ENCODE measurements around the gene GFER. TPM values are rescaled to one million over a fixed set of nuclear protein-coding genes. Genes with fewer than 3 reads are reported as not detected.

GFER gene
- total RNA-seq, 1 experiment from 2014 or later = 31.8 TPM

DNA sequence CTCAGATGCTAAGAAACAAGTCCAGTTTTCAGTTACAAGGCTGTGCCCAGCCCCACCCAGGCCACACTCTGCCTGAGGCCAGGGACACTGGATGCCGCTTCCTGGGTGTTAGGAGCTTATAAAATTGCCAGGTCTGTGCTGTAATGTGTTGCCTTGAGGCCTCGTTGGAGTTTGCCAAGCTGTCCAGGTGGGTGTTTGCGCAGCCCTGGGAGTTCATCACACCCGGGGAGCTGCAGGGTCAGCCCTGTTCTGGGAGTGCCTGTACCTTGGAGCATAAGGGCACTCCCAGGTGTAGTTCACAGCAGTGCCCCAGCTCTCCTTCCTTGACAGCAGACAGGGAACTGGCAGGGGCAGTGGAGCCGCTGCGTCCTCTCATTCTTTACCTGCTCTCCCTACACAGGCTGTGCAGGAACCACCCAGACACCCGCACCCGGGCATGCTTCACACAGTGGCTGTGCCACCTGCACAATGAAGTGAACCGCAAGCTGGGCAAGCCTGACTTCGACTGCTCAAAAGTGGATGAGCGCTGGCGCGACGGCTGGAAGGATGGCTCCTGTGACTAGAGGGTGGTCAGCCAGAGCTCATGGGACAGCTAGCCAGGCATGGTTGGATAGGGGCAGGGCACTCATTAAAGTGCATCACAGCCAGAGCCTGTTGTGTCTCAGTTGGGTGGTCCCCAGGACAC is 1.6 kb downstream of the GFER start:
- Histone ChIP-seq H3K27ac (no peak overlapping the region), H3K9me3 (replicated peaks) (no peaks in the 10 kb centered on the region), H3K4me1 (replicated peaks) (peaks cover 28% of the 10 kb centered on the region), H3K27me3 (replicated peaks) (peaks cover 26% of the 10 kb centered on the region), H3K36me3 (peaks cover 32% of the 10 kb centered on the region), H3K4me3 (peak overlapping the region; percentile 94; the same call in 1 of the 2 replicates)
- no peak for DNase-seq (ENCODE audit: low read depth in 1 of 2, low spot score in 2 of 2)

- peaks cover 3% of the 10 kb centered on the region for H3K9me3 ChIP-seq (replicated peaks)
- H3K4me1 ChIP-seq (replicated peaks) = peaks cover 35% of the 10 kb centered on the region
- no peak overlapping the region for H3K4me3 ChIP-seq
- peaks cover 17% of the 10 kb centered on the region for H3K27me3 ChIP-seq (replicated peaks)
- no peak overlapping the region for H3K27ac ChIP-seq
- DNase-seq (ENCODE audit: low read depth in 1 of 2, low spot score in 2 of 2) = no peak
- peaks cover 32% of the 10 kb centered on the region for H3K36me3 ChIP-seq
These were observed 3.2 kb downstream of the GFER start for GRCh38 chr16:1987198-1987597.

GRCh38 chr16:1989209-1990100 is 5.5 kb downstream of the GFER start, which contains the start of gene SYNGR3:
TSS of gene SYNGR3 (plus strand) at chr16:1989970. CDS start at chr16:1990103, 133 bp downstream.
- no peak within 1 kb of the TSS for H3K27ac ChIP-seq

DNA sequence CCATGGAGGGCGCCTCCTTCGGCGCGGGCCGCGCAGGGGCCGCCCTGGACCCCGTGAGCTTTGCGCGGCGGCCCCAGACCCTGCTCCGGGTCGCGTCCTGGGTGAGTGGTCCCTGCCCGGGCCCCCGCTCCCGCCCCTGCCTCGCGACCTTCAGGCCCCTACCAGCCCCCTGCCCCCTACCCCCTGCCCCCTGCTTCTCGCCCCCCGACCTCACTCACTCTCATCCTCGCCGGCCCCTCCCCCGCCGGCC is 6.0 kb downstream of the GFER start:
- H3K4me1 ChIP-seq (replicated peaks) = peaks cover 24% of the 10 kb centered on the region

More at GRCh38 chr16:1989209-1990100, 5.5 kb downstream of the GFER start, which contains the start of gene SYNGR3:
- H3K9me3 ChIP-seq (replicated peaks) = peaks cover 7% of the 10 kb centered on the region
- H3K4me3 ChIP-seq = peak within 1 kb of the TSS; percentile 23
- peaks cover 29% of the 10 kb centered on the region for H3K4me1 ChIP-seq (replicated peaks)
- H3K27me3 ChIP-seq (replicated peaks) = peaks cover 12% of the 10 kb centered on the region
- no peak for DNase-seq (ENCODE audit: low read depth in 1 of 2, low spot score in 2 of 2)
- H3K36me3 ChIP-seq = peaks cover 29% of the 10 kb centered on the region

GRCh38 chr16:1990351-1991134 is 6.5 kb downstream of the GFER start:
- Histone ChIP-seq H3K4me3 (no peak overlapping the region), H3K27me3 (replicated peaks) (peaks cover 12% of the 10 kb centered on the region), H3K9me3 (replicated peaks) (peaks cover 7% of the 10 kb centered on the region), H3K4me1 (replicated peaks) (peaks cover 19% of the 10 kb centered on the region), H3K36me3 (peaks cover 24% of the 10 kb centered on the region), H3K27ac (no peak overlapping the region)
- DNase-seq (ENCODE audit: low read depth in 1 of 2, low spot score in 2 of 2) = no peak

More for the DNA sequence above, 6.0 kb downstream of the GFER start:
- Histone ChIP-seq H3K27ac (no peak overlapping the region), H3K4me3 (peak overlapping the region; percentile 23), H3K9me3 (replicated peaks) (peaks cover 7% of the 10 kb centered on the region), H3K27me3 (replicated peaks) (peaks cover 12% of the 10 kb centered on the region), H3K36me3 (peaks cover 24% of the 10 kb centered on the region)
- DNase-seq (ENCODE audit: low read depth in 1 of 2, low spot score in 2 of 2) = no peak

DNA sequence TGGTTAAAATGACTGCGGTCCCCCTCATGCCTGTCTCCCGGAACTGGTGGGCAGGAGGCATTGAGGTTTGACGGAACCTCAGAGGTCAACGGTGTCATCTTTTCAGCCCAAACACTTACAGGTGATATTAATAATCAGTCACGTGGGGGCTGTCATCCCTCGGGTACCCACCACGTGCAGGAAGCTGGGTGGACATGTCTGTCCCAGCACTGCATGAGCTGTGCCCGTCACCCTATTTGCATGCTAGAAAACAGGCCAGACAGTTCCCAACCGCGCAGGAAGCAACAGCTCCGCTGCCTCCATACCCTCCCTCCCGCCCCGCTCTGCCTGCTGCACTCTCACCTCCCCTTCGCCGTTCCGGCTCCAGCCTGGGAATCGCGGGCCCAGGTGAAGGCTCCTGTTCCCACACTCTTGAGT is 7.2 kb downstream of the GFER start:
- Histone ChIP-seq H3K36me3 (peaks cover 19% of the 10 kb centered on the region), H3K27ac (no peak overlapping the region), H3K4me1 (replicated peaks) (peaks cover 19% of the 10 kb centered on the region), H3K9me3 (replicated peaks) (peaks cover 7% of the 10 kb centered on the region), H3K27me3 (replicated peaks) (peaks cover 12% of the 10 kb centered on the region), H3K4me3 (no peak overlapping the region)
- DNase-seq (ENCODE audit: low read depth in 1 of 2, low spot score in 2 of 2) = no peak

- DNase-seq (ENCODE audit: low read depth in 1 of 2, low spot score in 2 of 2) = no peak
- peaks cover 23% of the 10 kb centered on the region for H3K4me1 ChIP-seq (replicated peaks)
- peaks cover 7% of the 10 kb centered on the region for H3K9me3 ChIP-seq (replicated peaks)
These were observed 7.6 kb downstream of the GFER start for GRCh38 chr16:1991588-1991947.

DNA sequence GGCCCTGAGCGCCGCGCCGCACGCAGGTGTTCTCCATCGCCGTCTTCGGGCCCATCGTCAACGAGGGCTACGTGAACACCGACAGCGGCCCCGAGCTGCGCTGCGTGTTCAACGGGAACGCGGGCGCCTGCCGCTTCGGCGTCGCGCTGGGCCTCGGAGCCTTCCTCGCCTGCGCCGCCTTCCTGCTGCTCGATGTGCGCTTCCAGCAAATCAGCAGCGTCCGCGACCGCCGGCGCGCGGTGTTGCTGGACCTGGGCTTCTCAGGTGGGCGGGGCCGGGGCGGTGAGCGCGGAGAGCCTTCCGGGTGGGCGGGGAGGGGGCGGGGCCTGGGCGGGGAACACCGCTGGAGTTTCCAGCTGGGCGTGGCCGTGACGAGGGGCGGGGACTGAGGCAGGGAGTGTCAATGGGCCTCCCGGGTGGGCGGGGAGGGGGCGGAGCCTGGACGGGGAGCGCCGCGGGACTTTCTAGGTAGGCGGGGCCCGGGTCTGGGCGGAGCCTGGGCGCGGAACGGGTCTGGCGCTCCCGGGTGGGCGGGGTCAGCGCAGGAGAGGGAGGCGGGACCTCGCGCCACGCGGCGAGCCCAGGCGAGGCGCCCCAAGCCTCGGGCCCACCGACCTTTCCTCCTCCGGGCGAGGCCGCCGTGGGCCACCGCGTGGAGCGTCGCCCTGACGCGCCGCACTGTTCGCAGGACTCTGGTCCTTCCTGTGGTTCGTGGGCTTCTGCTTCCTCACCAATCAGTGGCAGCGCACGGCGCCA is 8.1 kb downstream of the GFER start:
- peaks cover 12% of the 10 kb centered on the region for H3K27me3 ChIP-seq (replicated peaks)
- no peak overlapping the region for H3K27ac ChIP-seq
- H3K4me1 ChIP-seq (replicated peaks) = peaks cover 28% of the 10 kb centered on the region
- H3K4me3 ChIP-seq = no peak overlapping the region
- DNase-seq (ENCODE audit: low read depth in 1 of 2, low spot score in 2 of 2) = peak in 1 of 2 experiments; percentile 93
- H3K36me3 ChIP-seq = peaks cover 19% of the 10 kb centered on the region
- peaks cover 7% of the 10 kb centered on the region for H3K9me3 ChIP-seq (replicated peaks)

More at GRCh38 chr16:1991588-1991947, 7.6 kb downstream of the GFER start:
- Histone ChIP-seq H3K27ac (no peak overlapping the region), H3K27me3 (replicated peaks) (peaks cover 12% of the 10 kb centered on the region), H3K4me3 (no peak overlapping the region), H3K36me3 (peaks cover 19% of the 10 kb centered on the region)

- H3K27me3 ChIP-seq (replicated peaks) = peaks cover 12% of the 10 kb centered on the region
- no peak overlapping the region for H3K4me3 ChIP-seq
- no peak overlapping the region for H3K27ac ChIP-seq
- H3K9me3 ChIP-seq (replicated peaks) = peaks cover 7% of the 10 kb centered on the region
- H3K4me1 ChIP-seq (replicated peaks) = peaks cover 34% of the 10 kb centered on the region
- peaks cover 21% of the 10 kb centered on the region for H3K36me3 ChIP-seq
- no peak for DNase-seq (ENCODE audit: low read depth in 1 of 2, low spot score in 2 of 2)
These were observed 8.8 kb downstream of the GFER start for GRCh38 chr16:1992704-1993317.

GRCh38 chr16:1993731-1994131 is 9.7 kb downstream of the GFER start:
- no peak for DNase-seq (ENCODE audit: low read depth in 1 of 2, low spot score in 2 of 2)
- peaks cover 30% of the 10 kb centered on the region for H3K36me3 ChIP-seq
- H3K4me3 ChIP-seq = no peak overlapping the region
- peaks cover 43% of the 10 kb centered on the region for H3K4me1 ChIP-seq (replicated peaks)
- H3K27ac ChIP-seq = no peak overlapping the region
- peaks cover 12% of the 10 kb centered on the region for H3K27me3 ChIP-seq (replicated peaks)
- H3K9me3 ChIP-seq (replicated peaks) = peaks cover 7% of the 10 kb centered on the region

DNA sequence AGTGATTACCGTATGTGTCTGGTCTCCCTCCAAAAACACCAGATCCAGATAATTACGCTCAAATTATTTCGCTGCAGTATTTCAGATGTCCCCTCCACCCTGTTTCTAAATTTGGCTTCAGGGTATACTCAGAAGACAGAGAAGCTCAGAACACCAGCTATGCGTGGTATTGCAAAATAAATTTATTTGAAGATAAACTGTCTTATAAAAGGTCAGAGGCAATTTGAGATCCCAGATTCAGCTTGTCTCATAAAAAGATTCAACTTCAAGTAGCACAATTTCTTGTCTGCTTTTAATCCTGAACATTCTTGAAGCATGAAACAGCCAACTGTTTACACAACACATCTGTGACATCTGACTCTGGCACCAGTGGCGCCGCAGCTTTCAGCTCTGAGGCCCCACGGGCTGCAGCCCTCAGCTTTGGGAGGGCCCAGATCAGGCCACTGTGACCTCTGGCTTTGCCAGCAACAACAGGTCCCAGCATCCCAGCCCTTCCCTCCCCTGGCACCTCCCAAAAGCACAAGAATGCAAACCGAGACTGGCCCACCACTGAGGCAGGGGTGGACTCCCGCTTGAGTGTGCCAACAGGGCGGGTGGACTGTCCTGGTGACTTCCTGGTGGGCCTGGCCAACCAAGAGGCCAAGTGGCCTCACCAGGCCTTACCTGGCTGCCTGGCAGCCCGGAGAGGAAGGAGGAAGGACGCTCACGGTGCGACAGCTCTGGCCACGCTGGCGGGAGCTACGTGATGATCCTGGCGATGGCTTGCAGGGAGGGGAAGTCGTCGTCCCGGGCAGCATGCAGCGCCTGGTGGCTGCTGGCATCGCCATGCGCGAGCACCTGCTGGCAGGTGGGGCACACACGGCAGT is 13.7 kb downstream of the GFER start:
- Histone ChIP-seq H3K36me3 (peaks cover 70% of the 10 kb centered on the region), H3K4me3 (no peak overlapping the region), H3K4me1 (replicated peaks) (peaks cover 24% of the 10 kb centered on the region), H3K27ac (peak overlapping the region; percentile 48), H3K27me3 (replicated peaks) (no peaks in the 10 kb centered on the region), H3K9me3 (replicated peaks) (no peaks in the 10 kb centered on the region)
- peak in 1 of 2 experiments; percentile 47 for DNase-seq (ENCODE audit: low read depth in 1 of 2, low spot score in 2 of 2)

GRCh38 chr16:1998360-1998835 is 14.4 kb downstream of the GFER start:
- peaks cover 77% of the 10 kb centered on the region for H3K36me3 ChIP-seq
- no peak overlapping the region for H3K27ac ChIP-seq
- H3K4me1 ChIP-seq (replicated peaks) = peaks cover 24% of the 10 kb centered on the region
- H3K27me3 ChIP-seq (replicated peaks) = no peaks in the 10 kb centered on the region
- DNase-seq (ENCODE audit: low read depth in 1 of 2, low spot score in 2 of 2) = no peak
- no peak overlapping the region for H3K4me3 ChIP-seq
- no peaks in the 10 kb centered on the region for H3K9me3 ChIP-seq (replicated peaks)

Measured in SJSA1 (cell line).